Fibroblast of the aortic adventitia (primary cell): ENCODE data around the gene SP7. TPM values are rescaled to one million over a fixed set of nuclear protein-coding genes. Genes with fewer than 3 reads are reported as not detected.
A peak's percentile ranks its signal among the peaks of the same experiment; 100 is the strongest.

Source experiments
- DNase-seq: peaks from one replicate; pipeline ENCODE4 v3.0.0-alpha.2; 2010; ENCODE audit warnings: low read depth
- H3K4me3 ChIP-seq: 2 replicates; pipeline ENCODE4 v1.5.1; 2011; ENCODE audit warnings: low read depth, mild to moderate bottlenecking, control low read depth, low read length, moderate library complexity
- CTCF ChIP-seq: IDR thresholded peaks from 2 replicates; pipeline ENCODE4 v1.5.1; 2011; ENCODE audit warnings: mild to moderate bottlenecking, low read length, control low read depth, inconsistent platforms; ENCODE audit not compliant: insufficient read depth
- total RNA-seq: library from RNA; depleted of rRNA; stranded (reverse); fragments of >200 nt; gene quantifications from 2 replicates; pipeline ENCODE4 v1.2.3, GENCODE V29; 2012; ENCODE audit warnings: low replicate concordance

SP7 gene
- total RNA-seq, 1 donor, result not detected

- peak overlapping the region; percentile 91 for H3K4me3 ChIP-seq
- no peak for DNase-seq
- TF ChIP-seq CTCF, result no peak
These were observed 15.6 kb downstream of the SP7 start for GRCh38 chr12:53320352-53321195.

- H3K4me3 ChIP-seq, result no peak overlapping the region
- TF ChIP-seq CTCF, result no peak
- no peak for DNase-seq
These were observed 22.2 kb downstream of the SP7 start for GRCh38 chr12:53313996-53314395.

- no peak overlapping the region for H3K4me3 ChIP-seq
- DNase-seq, result no peak
- no peak for TF ChIP-seq CTCF
These were observed 27.9 kb downstream of the SP7 start for GRCh38 chr12:53308276-53308675.

- H3K4me3 ChIP-seq, result no peak overlapping the region
- DNase-seq, result no peak
- no peak for TF ChIP-seq CTCF
These were observed 29.3 kb downstream of the SP7 start for GRCh38 chr12:53306826-53307225.

GRCh38 chr12:53302903-53303302 is 33.3 kb downstream of the SP7 start:
- no peak for TF ChIP-seq CTCF
- no peak overlapping the region for H3K4me3 ChIP-seq
- no peak for DNase-seq

GRCh38 chr12:53300187-53300586 is 36.0 kb downstream of the SP7 start:
- H3K4me3 ChIP-seq, result peak overlapping the region; percentile 98
- TF ChIP-seq CTCF, result no peak
- peak; percentile 47 for DNase-seq
